Ascending aorta (tissue), 2 donors: ENCODE results near the gene GGA1. TPM values are rescaled to one million over a fixed set of nuclear protein-coding genes. Genes with fewer than 3 reads are reported as not detected.
A peak's percentile ranks its signal among the peaks of the same experiment; 100 is the strongest.

Source experiments
- DNase-seq, 2 donors: peaks; one replicate each; pipeline ENCODE4 v3.0.0-alpha.2; 2019; ENCODE audit warnings: low spot score in 2 of 2
- H3K27ac ChIP-seq, 2 donors: fragments of 200-600 bp; sonication (generic); one replicate each; pipeline ENCODE4 v1.5.1; 2016 to 2017; ENCODE audit warnings: mild to moderate bottlenecking in 1 of 2
- H3K27me3 ChIP-seq: fragments of 200-600 bp; sonication (generic); one replicate; pipeline ENCODE4 v1.5.1; 2017
- H3K36me3 ChIP-seq, 2 donors: fragments of 200-600 bp; sonication (generic); one replicate each; pipeline ENCODE4 v1.5.1; 2016
- H3K4me1 ChIP-seq, 2 donors: fragments of 200-600 bp; sonication (generic); one replicate each; pipeline ENCODE4 v1.5.1; 2016 to 2017; ENCODE audit warnings: mild to moderate bottlenecking in 1 of 2
- H3K4me3 ChIP-seq, 2 donors: fragments of 200-600 bp; sonication (generic); one replicate each; pipeline ENCODE4 v1.5.1; 2016 to 2017; ENCODE audit warnings: mild to moderate bottlenecking in 1 of 2
- H3K9me3 ChIP-seq, 2 donors: fragments of 200-600 bp; sonication (generic); one replicate each; pipeline ENCODE4 v1.5.1; 2016
- CTCF ChIP-seq, 3 experiments: fragments of 200-600 bp in 2 of 3; fragments of 450-650 bp in 1 of 3; sonication (generic) in 2 of 3; IDR thresholded peaks; one replicate each; pipeline ENCODE4 v1.5.1; 2016 to 2019; ENCODE audit warnings: antibody characterized with exemption in 3 of 3, mild to moderate bottlenecking in 1 of 3, moderate library complexity in 1 of 3
- intact Hi-C: fragments of 100-400 bp; cut with DNase I; formaldehyde crosslinking; loops from one replicate; pipeline ENCODE4 v1.15.1; 2023
- total RNA-seq: library from RNA; depleted of rRNA; stranded (reverse); fragments of >200 nt; gene quantifications from one replicate; pipeline ENCODE4 v1.1.0, GENCODE V29; 2016

The GGA1 gene
- total RNA-seq, 1 donor from 2014 or later = 53.5 TPM

- no peaks in the 10 kb centered on the region for H3K9me3 ChIP-seq
- H3K27me3 ChIP-seq = no peaks in the 10 kb centered on the region
- H3K4me3 ChIP-seq = peak overlapping the region in 1 of 2 donors; percentile 30
- H3K36me3 ChIP-seq = peaks cover 27 to 30% of the 10 kb centered on the region in 2 donors
- H3K4me1 ChIP-seq = peaks cover 41 to 63% of the 10 kb centered on the region in 2 donors
- no peak for DNase-seq
- no peak for TF ChIP-seq CTCF (IDR thresholded peaks at IDR 0.05)
- H3K27ac ChIP-seq = peak overlapping the region; percentile 98 to 99
- intact Hi-C loops = no loop called here
Measured at GRCh38 chr22:37565830-37566229, 42.8 kb upstream of the GGA1 start.

DNA sequence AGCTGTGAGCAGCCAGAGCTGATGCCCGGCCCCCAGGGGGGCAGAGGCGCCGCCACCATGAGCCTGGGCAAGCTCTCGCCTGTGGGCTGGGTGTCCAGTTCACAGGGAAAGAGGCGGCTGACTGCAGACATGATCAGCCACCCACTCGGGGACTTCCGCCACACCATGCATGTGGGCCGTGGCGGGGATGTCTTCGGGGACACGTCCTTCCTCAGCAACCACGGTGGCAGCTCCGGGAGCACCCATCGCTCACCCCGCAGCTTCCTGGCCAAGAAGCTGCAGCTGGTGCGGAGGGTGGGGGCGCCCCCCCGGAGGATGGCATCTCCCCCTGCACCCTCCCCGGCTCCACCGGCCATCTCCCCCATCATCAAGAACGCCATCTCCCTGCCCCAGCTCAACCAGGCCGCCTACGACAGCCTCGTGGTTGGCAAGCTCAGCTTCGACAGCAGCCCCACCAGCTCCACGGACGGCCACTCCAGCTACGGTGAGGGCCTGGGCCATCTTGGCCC is 42.3 kb upstream of the GGA1 start:
- H3K36me3 ChIP-seq = peaks cover 27 to 30% of the 10 kb centered on the region in 2 donors
- peak overlapping the region in 1 of 2 donors; percentile 30 for H3K4me3 ChIP-seq
- H3K27me3 ChIP-seq = no peaks in the 10 kb centered on the region
- H3K9me3 ChIP-seq = no peaks in the 10 kb centered on the region
- TF ChIP-seq CTCF (IDR thresholded peaks at IDR 0.05) = no peak
- H3K4me1 ChIP-seq = peaks cover 41 to 63% of the 10 kb centered on the region in 2 donors
- peak overlapping the region; percentile 98 to 99 for H3K27ac ChIP-seq
- no peak for DNase-seq
- intact Hi-C loops = no loop called here

GRCh38 chr22:37566903-37567798 is 41.5 kb upstream of the GGA1 start:
- peak in 1 of 2 donors; percentile 91 for DNase-seq
- peak; percentile 89 to 94 (median 94) for TF ChIP-seq CTCF (IDR thresholded peaks at IDR 0.05)
- intact Hi-C loops = loop anchor here (1.0 kb wide), 2 partner anchors 22 to 29 kb away; no protein-coding TSS in a partner anchor
- Histone ChIP-seq H3K36me3 (peaks cover 27 to 30% of the 10 kb centered on the region in 2 donors), H3K4me3 (peak overlapping the region in 1 of 2 donors; percentile 30), H3K27me3 (no peaks in the 10 kb centered on the region), H3K4me1 (peaks cover 39 to 59% of the 10 kb centered on the region in 2 donors), H3K9me3 (no peaks in the 10 kb centered on the region), H3K27ac (peak overlapping the region; percentile 98 to 99)

GRCh38 chr22:37568012-37568411 is 40.6 kb upstream of the GGA1 start:
- Histone ChIP-seq H3K36me3 (peaks cover 27 to 30% of the 10 kb centered on the region in 2 donors), H3K4me1 (peaks cover 32 to 51% of the 10 kb centered on the region in 2 donors), H3K4me3 (no peak overlapping the region), H3K27ac (no peak overlapping the region), H3K27me3 (no peaks in the 10 kb centered on the region), H3K9me3 (no peaks in the 10 kb centered on the region)
- no peak for TF ChIP-seq CTCF (IDR thresholded peaks at IDR 0.05)
- no peak for DNase-seq
- intact Hi-C loops = no loop called here

DNA sequence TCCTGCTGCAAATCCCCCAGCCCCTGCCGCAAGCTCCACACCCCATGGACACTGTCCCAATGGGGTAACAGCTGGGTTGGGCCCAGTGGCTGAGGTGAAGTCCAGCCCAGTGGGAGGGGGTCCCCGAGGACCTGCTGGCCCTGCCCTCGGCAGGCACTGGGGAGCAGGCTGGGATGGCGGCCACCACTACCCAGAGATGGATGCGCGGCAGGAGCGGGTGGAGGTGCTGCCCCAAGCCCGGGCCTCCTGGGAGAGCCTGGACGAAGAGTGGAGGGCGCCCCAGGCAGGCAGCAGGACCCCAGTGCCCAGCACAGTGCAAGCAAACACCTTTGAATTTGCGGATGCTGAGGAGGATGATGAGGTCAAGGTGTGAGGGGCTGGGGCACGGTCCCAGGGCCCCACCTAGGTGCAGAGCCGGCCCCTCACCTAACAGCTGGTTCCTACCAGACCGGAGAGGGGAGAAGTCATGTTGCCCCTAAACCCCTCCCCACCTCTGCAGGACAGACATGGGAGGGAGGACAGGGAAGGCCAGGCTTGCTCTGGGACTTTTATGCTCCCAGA is 40.1 kb upstream of the GGA1 start:
- no peak for DNase-seq
- Histone ChIP-seq H3K4me1 (peaks cover 31 to 47% of the 10 kb centered on the region in 2 donors), H3K9me3 (no peaks in the 10 kb centered on the region), H3K27ac (no peak overlapping the region), H3K4me3 (no peak overlapping the region), H3K36me3 (peaks cover 27 to 30% of the 10 kb centered on the region in 2 donors), H3K27me3 (no peaks in the 10 kb centered on the region)
- no peak for TF ChIP-seq CTCF (IDR thresholded peaks at IDR 0.05)
- intact Hi-C loops = no loop called here
